C4-2B (cell line): ENCODE measurements around the gene KRT9.

Experiments
- ZFX ChIP-seq: fragments of 450-650 bp; IDR thresholded peaks from 2 replicates; pipeline ENCODE4 v1.6.1; 2017
- TF ChIP-seq, protein P1 (sequence below): fragments of 450-650 bp; conservative IDR thresholded peaks from 2 replicates; pipeline ENCODE4 v1.5.1; 2017; ENCODE audit warnings: mild to moderate bottlenecking

DNA sequence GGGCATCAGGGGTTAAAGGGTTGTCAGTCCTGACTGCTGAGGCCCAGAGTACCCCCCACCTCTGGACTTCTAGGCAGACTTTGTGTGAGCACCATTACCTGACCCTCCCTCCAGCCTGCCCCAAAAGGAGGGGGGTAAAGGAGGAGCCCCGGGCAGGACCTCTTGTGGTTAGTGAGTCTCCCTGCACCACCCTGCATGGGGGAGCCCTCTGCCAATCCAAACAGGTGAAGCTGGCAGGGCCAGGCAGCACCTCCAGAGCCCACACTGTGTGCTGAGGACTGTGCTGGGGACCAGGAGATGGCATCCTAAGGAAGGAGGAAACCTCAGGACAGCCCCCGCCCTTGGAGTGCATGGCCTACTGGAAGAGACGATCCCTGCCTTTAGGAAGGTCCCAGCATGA lies 17.4 kb upstream of the KRT9 start:
- TF ChIP-seq, protein P1, sequence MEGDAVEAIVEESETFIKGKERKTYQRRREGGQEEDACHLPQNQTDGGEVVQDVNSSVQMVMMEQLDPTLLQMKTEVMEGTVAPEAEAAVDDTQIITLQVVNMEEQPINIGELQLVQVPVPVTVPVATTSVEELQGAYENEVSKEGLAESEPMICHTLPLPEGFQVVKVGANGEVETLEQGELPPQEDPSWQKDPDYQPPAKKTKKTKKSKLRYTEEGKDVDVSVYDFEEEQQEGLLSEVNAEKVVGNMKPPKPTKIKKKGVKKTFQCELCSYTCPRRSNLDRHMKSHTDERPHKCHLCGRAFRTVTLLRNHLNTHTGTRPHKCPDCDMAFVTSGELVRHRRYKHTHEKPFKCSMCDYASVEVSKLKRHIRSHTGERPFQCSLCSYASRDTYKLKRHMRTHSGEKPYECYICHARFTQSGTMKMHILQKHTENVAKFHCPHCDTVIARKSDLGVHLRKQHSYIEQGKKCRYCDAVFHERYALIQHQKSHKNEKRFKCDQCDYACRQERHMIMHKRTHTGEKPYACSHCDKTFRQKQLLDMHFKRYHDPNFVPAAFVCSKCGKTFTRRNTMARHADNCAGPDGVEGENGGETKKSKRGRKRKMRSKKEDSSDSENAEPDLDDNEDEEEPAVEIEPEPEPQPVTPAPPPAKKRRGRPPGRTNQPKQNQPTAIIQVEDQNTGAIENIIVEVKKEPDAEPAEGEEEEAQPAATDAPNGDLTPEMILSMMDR: no peak
- no peak for TF ChIP-seq ZFX
